Fibroblast of skin of right biceps (primary cell): ENCODE data around the gene GOLGA8N.

Source experiments
- DNase-seq: peaks from one replicate; pipeline ENCODE4 v3.0.0-alpha.2; 2013

The GOLGA8N gene

DNA sequence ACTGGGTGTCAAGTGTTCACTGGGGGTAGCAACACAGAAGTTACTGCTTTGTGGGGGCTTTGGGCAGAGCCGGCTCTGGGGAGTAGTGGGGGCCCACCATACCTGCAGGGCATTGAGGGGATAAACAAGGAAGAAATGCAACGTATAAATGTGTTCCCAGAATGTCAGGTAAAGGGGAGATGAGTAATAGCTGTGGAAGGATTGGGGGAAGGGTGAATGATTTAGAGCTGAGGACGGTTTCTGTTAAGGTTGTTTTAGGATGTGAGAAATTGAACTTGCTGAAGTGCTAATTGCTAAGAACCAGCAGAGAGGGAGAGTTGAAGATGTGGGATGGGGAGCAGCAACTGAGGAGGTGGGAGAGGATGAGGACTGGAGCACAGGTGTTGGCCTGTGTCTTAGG lies 58.9 kb downstream of the GOLGA8N start:
- no peak for DNase-seq

- DNase-seq, result peak; percentile 30
These were observed 62.8 kb downstream of the GOLGA8N start for GRCh38 chr15:32656091-32656490.

- no peak for DNase-seq
These were observed 63.2 kb downstream of the GOLGA8N start for GRCh38 chr15:32656496-32656895.
